AG10803 (cell line): Measurements from ENCODE around the gene PTPN4.
"Not testable (repeated sequence)": the region's sequence is repeated elsewhere in the genome, so short reads cannot be mapped to it uniquely, and the experiment has no call there.

Source experiments
- DNase-seq: peaks from one replicate; pipeline ENCODE4 v3.0.0; 2010; ENCODE audit warnings: low read depth
- H3K4me3 ChIP-seq: 2 replicates; pipeline ENCODE4 v1.5.1; 2011; ENCODE audit warnings: mild to moderate bottlenecking, low read length, control low read depth
- CTCF ChIP-seq: conservative IDR thresholded peaks from 2 replicates; pipeline ENCODE4 v1.5.1; 2011; ENCODE audit warnings: mild to moderate bottlenecking, low read length, control low read depth, inconsistent platforms

The PTPN4 gene

GRCh38 chr2:119792907-119793312 is 33.2 kb downstream of the PTPN4 start:
- no peak overlapping the region for H3K4me3 ChIP-seq
- TF ChIP-seq CTCF, result no peak
- DNase-seq, result no peak

- no peak overlapping the region for H3K4me3 ChIP-seq
- no peak for TF ChIP-seq CTCF
- DNase-seq, result no peak
Observed at GRCh38 chr2:119794237-119794636, 34.5 kb downstream of the PTPN4 start.

- H3K4me3 ChIP-seq, result no peak overlapping the region
- TF ChIP-seq CTCF, result no peak
- DNase-seq, result no peak
Observed at GRCh38 chr2:119795309-119796303, 35.9 kb downstream of the PTPN4 start.

- no peak for TF ChIP-seq CTCF
- DNase-seq, result no peak
- H3K4me3 ChIP-seq, result no peak overlapping the region
Observed at GRCh38 chr2:119800376-119800902, 40.7 kb downstream of the PTPN4 start.

- no peak for DNase-seq
- H3K4me3 ChIP-seq, result no peak overlapping the region
- no peak for TF ChIP-seq CTCF
Observed at GRCh38 chr2:119801040-119801439, 41.3 kb downstream of the PTPN4 start.

- DNase-seq, H3K4me3 ChIP-seq: not testable (repeated sequence)
Observed at GRCh38 chr2:119801989-119802388, 42.3 kb downstream of the PTPN4 start.

GRCh38 chr2:119803101-119803500 is 43.4 kb downstream of the PTPN4 start:
- no peak for DNase-seq
- no peak for TF ChIP-seq CTCF
- no peak overlapping the region for H3K4me3 ChIP-seq

- not testable (repeated sequence) for H3K4me3 ChIP-seq, DNase-seq
Observed at GRCh38 chr2:119804409-119804808, 44.7 kb downstream of the PTPN4 start.
